NCI-H82 (cell line): Measurements from ENCODE around the gene OR7A5.
"Not testable (repeated sequence)": the region's sequence is repeated elsewhere in the genome, so short reads cannot be mapped to it uniquely, and the experiment has no call there.

Experiments used
- DNase-seq: peaks from one replicate; lab custom pipeline; 2025; lab: John Stamatoyannopoulos, UW

OR7A5 gene

GRCh38 chr19:14784730-14785101 lies 50.3 kb downstream of the OR7A5 start:
- not testable (repeated sequence) for DNase-seq

GRCh38 chr19:14783410-14783998 lies 51.5 kb downstream of the OR7A5 start:
- not testable (repeated sequence) for DNase-seq

DNA sequence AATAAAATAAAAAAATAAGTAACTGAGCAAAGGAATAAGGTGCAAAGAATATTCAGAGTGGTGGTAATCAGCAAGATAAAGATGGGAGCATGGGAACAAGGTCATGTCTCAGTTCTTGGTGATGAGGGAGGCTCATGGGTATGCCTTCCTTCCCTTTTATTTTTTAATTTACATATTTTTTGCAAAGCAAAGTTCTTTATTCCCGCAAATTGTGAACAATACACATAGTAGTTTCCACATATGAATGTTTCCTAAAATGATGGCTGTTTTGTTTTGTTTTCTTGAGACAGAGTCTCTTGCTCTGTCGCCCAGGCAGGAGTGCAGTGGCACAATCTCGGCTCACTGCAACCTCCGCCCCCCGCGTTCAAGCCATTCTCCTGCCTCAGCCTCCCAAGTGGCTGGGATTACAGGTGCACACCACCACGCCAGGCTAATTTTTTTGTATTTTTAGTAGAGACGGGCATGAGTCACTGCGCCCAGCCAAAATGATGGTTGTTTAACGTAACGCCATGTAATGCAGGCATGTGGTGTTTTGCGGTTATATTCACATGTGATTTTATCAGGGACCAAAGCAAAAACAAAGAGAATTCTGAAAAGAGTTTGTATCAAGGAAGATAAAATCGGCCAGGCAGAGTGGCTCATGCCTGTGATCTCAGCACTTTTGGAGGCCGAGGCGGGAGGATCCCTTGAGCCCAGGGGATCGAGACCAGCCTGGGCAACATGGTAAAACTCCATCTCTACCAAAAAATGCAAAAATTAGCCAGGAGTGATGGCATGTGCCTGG lies 52.2 kb downstream of the OR7A5 start:
- no peak for DNase-seq

- not testable (repeated sequence) for DNase-seq
Measured at GRCh38 chr19:14781713-14782536, 53.1 kb downstream of the OR7A5 start.

GRCh38 chr19:14780622-14781225 lies 54.3 kb downstream of the OR7A5 start:
- DNase-seq = not testable (repeated sequence)

- DNase-seq = no peak
Measured at GRCh38 chr19:14779151-14779550, 55.8 kb downstream of the OR7A5 start.

DNA sequence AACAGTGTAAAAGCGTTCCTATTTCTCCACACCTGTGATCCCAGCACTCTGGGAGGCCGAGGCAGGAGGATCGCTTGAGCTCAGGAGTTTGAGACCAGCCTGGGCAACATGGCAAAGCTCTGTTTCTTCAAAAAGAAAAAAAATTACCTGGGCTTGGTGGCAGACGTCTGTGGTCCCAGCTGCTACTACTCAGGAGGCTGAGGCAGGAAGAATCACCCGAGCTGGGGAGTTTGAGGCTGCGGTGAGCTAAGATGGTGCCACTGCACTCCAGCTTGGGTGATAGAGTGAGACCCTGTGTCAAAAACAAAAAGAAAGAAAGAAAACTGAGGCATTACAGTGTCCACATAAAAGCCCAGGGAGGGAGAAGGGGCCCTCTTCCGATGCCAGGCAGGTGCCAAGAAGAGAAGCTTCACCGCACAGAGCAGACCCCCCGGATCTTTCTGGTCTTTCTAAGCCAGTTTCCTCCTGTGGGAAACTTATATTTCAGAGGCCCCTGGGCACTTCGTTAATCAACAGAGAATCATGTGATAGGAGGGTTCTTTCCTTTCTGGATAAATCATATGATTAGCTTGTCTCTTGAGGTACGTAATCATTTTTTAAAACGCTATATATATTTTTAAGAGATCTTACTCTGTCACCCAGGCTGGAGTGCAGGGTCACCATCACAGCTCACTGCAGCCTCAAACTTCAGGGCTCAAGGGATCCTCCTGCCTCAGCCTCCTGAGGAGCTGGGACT lies 56.7 kb downstream of the OR7A5 start, which contains the start of gene ADGRE2:
TSS of gene ADGRE2 (minus strand) at position 451 of the 736 bp plus-strand sequence. CDS start 1,804 bp downstream, outside the sequence.
- not testable (repeated sequence) for DNase-seq

DNA sequence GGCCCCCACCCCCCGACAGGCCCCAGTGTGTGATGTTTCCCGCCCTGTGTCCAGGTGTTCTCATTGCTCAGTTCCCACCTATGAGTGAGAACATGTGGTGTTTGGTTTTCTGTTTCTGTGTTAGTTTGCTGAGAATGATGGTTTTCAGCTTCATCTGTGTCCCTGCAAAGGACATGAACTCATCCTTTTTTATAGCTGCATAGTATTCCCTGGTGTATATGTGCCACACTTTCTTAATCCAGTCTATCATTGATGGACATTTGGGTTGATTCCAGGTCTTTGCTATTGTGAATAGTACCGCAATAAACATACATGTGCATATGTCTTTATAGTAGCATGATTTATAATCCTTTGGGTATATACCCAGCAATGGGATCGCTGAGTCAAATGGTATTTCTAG lies 57.3 kb downstream of the OR7A5 start:
- not testable (repeated sequence) for DNase-seq
